Stomach (tissue), 4 donors: ENCODE results near the gene IL33.

Experiments
- CTCF ChIP-seq, 7 experiments: fragments of 450-650 bp in 4 of 7; fragments of 200-600 bp in 3 of 7; sonication (generic) in 3 of 7; IDR thresholded peaks; one replicate each; pipeline ENCODE4 v1.5.1; 2016 to 2019; ENCODE audit warnings: antibody characterized with exemption in 7 of 7, control low read depth in 2 of 7, mild to moderate bottlenecking in 1 of 7
- POLR2A ChIP-seq, 4 donors: fragments of 450-650 bp; IDR thresholded peaks; one replicate each; pipeline ENCODE4 v1.6.1; 2016; ENCODE audit warnings: antibody characterized with exemption in 4 of 4, control low read depth in 2 of 4, mild to moderate bottlenecking in 1 of 4, moderate library complexity in 1 of 4

GRCh38 chr9:6188466-6188865 lies 27.1 kb upstream of the IL33 start:
- TF ChIP-seq CTCF (IDR thresholded peaks at IDR 0.05) (no peak), POLR2A (IDR thresholded peaks at IDR 0.05) (no peak)
